Measurements from ENCODE around the gene MAPK10.
"Not testable (repeated sequence)": the region's sequence is repeated elsewhere in the genome, so short reads cannot be mapped to it uniquely, and the experiment has no call there.

MAPK10 gene

DNA sequence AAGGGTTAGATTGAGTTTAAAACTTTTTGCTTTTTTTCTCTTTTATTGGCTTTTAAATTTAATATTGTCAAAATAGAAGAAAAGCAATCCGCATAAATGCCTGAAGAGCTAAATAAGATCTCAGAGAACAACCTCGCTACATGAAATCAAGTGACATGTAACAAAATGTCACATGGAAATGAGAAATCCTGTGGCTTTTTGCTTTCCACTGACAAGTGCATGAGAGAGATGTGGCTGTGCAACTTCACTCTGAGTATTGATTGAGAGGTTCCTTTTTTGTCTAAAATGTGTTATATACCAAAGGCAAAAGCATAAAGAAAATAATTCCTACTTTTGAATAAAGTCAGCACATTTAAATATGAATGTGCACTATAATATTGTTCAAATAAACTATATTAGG lies 263.5 kb downstream of the MAPK10 start:
- Histone ChIP-seq H3K27ac (ENCODE audit: low read length) (no peak overlapping the region), H3K4me1 (ENCODE audit: control insufficient read depth, insufficient read depth, low read length) (no peaks in the 10 kb centered on the region), H3K36me3 (ENCODE audit: control insufficient read depth in 2 of 2, insufficient read depth in 2 of 2, low read length in 2 of 2) (no peaks in the 10 kb centered on the region), H3K27me3 (ENCODE audit: control insufficient read depth in 1 of 2, insufficient read depth in 2 of 2, low read length in 2 of 2) (no peaks in the 10 kb centered on the region), H3K4me3 (ENCODE audit: low read length in 2 of 2) (no peak overlapping the region), H3K9ac (ENCODE audit: low read length in 2 of 2) (no peak overlapping the region), H3K9me3 (ENCODE audit: control insufficient read depth in 2 of 2, low read length in 2 of 2) (no peaks in the 10 kb centered on the region)

DNA sequence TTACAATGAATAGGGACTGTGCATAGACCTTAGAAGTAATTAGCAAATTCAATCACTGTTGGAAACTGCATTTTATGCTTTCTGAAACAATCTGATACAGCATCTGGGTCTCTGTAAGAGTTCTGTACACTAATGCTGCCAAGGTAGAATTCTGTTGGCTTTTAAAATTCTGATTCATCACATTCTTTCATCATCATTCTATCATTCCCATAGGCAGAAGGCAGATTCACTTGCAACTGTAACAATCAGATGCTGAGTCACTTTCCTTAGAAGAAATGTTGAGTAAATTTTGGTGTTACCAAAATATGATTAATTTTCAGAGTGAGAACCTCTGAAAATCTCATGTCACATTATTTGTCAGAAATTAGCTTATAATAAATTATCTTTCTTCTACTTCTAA lies 267.2 kb downstream of the MAPK10 start:
- H3K9me3 ChIP-seq (ENCODE audit: control insufficient read depth in 2 of 2, low read length in 2 of 2), result no peaks in the 10 kb centered on the region
- H3K4me3 ChIP-seq (ENCODE audit: low read length in 2 of 2), result no peak overlapping the region
- H3K36me3 ChIP-seq (ENCODE audit: control insufficient read depth in 2 of 2, insufficient read depth in 2 of 2, low read length in 2 of 2), result no peaks in the 10 kb centered on the region
- H3K4me1 ChIP-seq (ENCODE audit: control insufficient read depth, insufficient read depth, low read length), result no peaks in the 10 kb centered on the region
- H3K27ac ChIP-seq (ENCODE audit: low read length), result no peak overlapping the region
- H3K9ac ChIP-seq (ENCODE audit: low read length in 2 of 2), result no peak overlapping the region
- H3K27me3 ChIP-seq (ENCODE audit: control insufficient read depth in 1 of 2, insufficient read depth in 2 of 2, low read length in 2 of 2), result no peaks in the 10 kb centered on the region

DNA sequence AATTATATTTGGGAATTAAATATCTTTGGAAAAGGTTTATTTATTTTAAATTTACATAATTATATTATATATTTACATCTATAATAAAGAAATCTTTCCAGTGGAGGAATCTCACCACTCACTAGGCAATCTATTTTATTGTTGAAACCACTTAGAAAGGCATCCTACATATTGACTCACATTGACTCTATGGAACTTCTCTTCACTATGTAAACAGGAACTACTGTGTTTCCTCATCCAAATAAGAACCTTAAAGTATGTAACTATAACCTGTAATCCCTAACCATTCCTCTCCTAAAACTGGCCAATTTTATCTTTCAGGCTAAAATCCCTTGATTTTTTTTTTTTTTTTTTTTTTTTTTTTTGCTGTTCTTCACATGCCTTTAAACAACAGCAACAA lies 268.7 kb downstream of the MAPK10 start:
- H3K4me1 ChIP-seq (ENCODE audit: control insufficient read depth, insufficient read depth, low read length), result no peaks in the 10 kb centered on the region
- H3K4me3 ChIP-seq (ENCODE audit: low read length in 2 of 2), result no peak overlapping the region
- no peak overlapping the region for H3K9ac ChIP-seq (ENCODE audit: low read length in 2 of 2)
- no peaks in the 10 kb centered on the region for H3K9me3 ChIP-seq (ENCODE audit: control insufficient read depth in 2 of 2, low read length in 2 of 2)
- no peaks in the 10 kb centered on the region for H3K36me3 ChIP-seq (ENCODE audit: control insufficient read depth in 2 of 2, insufficient read depth in 2 of 2, low read length in 2 of 2)
- H3K27ac ChIP-seq (ENCODE audit: low read length), result no peak overlapping the region
- no peaks in the 10 kb centered on the region for H3K27me3 ChIP-seq (ENCODE audit: control insufficient read depth in 1 of 2, insufficient read depth in 2 of 2, low read length in 2 of 2)

DNA sequence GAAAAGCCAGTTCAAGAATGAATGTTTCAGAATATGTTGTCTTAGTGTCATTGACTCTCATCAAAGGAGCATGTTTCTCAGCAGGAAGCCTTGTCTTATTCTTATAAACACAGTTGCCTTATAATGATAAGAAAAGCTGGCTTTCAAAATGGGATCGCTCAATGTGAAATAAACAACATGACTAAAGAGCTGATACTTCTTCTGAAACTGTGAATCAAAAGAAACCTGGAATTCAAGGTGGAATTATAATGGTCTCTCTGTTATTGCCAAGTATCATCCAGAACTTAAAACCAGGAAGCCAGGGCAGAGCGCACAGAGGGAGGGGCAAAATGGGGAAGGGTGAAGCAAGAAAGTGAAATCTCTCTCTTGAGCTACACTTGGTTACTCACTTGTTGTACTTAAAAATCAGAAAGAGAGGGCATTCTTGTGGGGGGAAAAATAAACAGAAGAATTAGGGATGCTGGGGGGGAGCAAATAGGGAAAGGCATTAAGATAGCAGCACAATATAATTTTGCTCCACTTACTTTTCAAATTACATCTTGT lies 270.0 kb downstream of the MAPK10 start:
- no peak overlapping the region for H3K9ac ChIP-seq (ENCODE audit: low read length in 2 of 2)
- H3K36me3 ChIP-seq (ENCODE audit: control insufficient read depth in 2 of 2, insufficient read depth in 2 of 2, low read length in 2 of 2), result no peaks in the 10 kb centered on the region
- H3K4me3 ChIP-seq (ENCODE audit: low read length in 2 of 2), result no peak overlapping the region
- no peak overlapping the region for H3K27ac ChIP-seq (ENCODE audit: low read length)
- no peaks in the 10 kb centered on the region for H3K9me3 ChIP-seq (ENCODE audit: control insufficient read depth in 2 of 2, low read length in 2 of 2)
- H3K27me3 ChIP-seq (ENCODE audit: control insufficient read depth in 1 of 2, insufficient read depth in 2 of 2, low read length in 2 of 2), result no peaks in the 10 kb centered on the region
- no peaks in the 10 kb centered on the region for H3K4me1 ChIP-seq (ENCODE audit: control insufficient read depth, insufficient read depth, low read length)

DNA sequence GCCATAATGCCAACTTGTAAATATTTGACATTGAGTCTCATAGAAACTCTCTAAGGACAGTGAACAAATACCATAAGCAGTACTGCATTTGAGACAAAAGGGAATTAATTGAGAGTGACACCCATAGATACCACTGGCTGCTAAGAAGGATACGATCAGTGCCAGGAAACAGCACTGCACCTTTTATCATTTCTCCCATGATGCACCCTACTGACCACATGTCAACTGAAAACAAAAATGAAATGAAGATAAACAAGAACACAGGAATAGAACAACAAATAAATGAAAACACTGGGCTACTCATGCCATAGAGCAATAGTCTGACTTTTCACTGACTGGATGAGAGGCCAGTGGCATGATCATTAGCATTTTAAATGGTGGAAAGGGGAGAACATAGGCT lies 270.8 kb downstream of the MAPK10 start:
- no peak overlapping the region for H3K27ac ChIP-seq (ENCODE audit: low read length)
- no peaks in the 10 kb centered on the region for H3K27me3 ChIP-seq (ENCODE audit: control insufficient read depth in 1 of 2, insufficient read depth in 2 of 2, low read length in 2 of 2)
- no peaks in the 10 kb centered on the region for H3K9me3 ChIP-seq (ENCODE audit: control insufficient read depth in 2 of 2, low read length in 2 of 2)
- no peaks in the 10 kb centered on the region for H3K36me3 ChIP-seq (ENCODE audit: control insufficient read depth in 2 of 2, insufficient read depth in 2 of 2, low read length in 2 of 2)
- H3K4me1 ChIP-seq (ENCODE audit: control insufficient read depth, insufficient read depth, low read length), result no peaks in the 10 kb centered on the region
- no peak overlapping the region for H3K9ac ChIP-seq (ENCODE audit: low read length in 2 of 2)
- H3K4me3 ChIP-seq (ENCODE audit: low read length in 2 of 2), result no peak overlapping the region

DNA sequence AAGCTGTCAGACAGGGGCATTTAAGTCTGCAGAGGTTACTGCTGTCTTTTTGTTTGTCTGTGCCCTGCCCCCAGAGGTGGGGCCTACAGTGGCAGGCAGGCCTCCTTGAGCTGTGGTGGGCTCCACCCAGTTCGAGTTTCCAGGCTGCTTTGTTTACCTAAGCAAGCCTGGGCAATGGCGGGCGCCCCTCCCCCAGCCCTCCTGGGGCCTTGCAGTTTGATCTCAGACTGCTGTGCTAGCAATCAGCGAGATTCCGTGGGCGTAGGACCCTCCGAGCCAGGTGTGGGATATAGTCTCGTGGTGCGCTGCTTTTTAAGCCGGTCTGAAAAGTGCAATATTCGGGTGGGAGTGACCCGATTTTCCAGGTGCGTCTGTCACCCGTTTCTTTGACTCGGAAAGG lies 284.1 kb downstream of the MAPK10 start:
- H3K27me3 ChIP-seq (ENCODE audit: control insufficient read depth in 1 of 2, insufficient read depth in 2 of 2, low read length in 2 of 2); H3K4me3 ChIP-seq (ENCODE audit: low read length in 2 of 2); H3K4me1 ChIP-seq (ENCODE audit: control insufficient read depth, insufficient read depth, low read length); H3K27ac ChIP-seq (ENCODE audit: low read length); H3K9ac ChIP-seq (ENCODE audit: low read length in 2 of 2); H3K36me3 ChIP-seq (ENCODE audit: control insufficient read depth in 2 of 2, insufficient read depth in 2 of 2, low read length in 2 of 2); H3K9me3 ChIP-seq (ENCODE audit: control insufficient read depth in 2 of 2, low read length in 2 of 2): not testable (repeated sequence)

DNA sequence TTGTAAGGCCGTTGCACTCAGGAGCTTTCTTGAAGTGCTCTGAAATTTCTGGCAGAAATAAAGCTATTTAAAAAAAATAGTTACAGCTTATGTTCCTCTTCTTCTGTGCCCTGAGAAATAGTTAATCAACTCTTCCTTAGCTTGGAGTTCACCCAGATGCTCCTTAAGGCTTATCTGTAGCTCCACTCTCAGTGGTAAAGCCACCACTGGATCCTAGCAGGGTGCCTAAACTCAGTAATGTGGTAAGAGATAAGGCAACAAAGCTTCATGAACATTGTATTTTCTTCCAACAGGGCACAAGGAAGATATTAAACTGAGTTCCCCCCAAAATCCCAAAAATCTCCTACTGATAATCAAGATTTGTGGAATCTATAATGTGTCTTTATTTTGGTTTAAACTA lies 299.5 kb downstream of the MAPK10 start:
- Histone ChIP-seq H3K36me3 (ENCODE audit: control insufficient read depth in 2 of 2, insufficient read depth in 2 of 2, low read length in 2 of 2) (no peaks in the 10 kb centered on the region), H3K4me1 (ENCODE audit: control insufficient read depth, insufficient read depth, low read length) (no peaks in the 10 kb centered on the region)

DNA sequence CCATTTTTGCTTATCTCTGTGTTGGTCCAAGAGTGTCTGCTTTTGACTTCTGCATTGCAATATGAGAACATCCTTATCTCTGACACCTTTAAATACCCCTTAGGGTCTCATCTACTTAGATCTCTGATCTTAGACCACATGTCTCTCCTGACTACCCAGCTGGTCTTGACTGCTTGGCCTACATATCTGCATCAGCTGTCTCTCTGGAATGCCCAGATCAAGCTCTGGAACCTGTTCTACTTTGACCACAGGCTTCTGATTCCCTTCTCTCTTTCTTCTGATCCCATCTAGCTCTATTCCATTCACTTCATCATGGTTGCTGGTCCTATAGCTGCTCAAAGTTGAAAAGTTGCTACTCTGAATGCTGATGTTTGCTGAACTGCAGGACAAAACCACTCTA lies 301.2 kb downstream of the MAPK10 start:
- H3K27me3 ChIP-seq (ENCODE audit: control insufficient read depth in 1 of 2, insufficient read depth in 2 of 2, low read length in 2 of 2), result no peaks in the 10 kb centered on the region
- no peak overlapping the region for H3K9ac ChIP-seq (ENCODE audit: low read length in 2 of 2)
- no peaks in the 10 kb centered on the region for H3K4me1 ChIP-seq (ENCODE audit: control insufficient read depth, insufficient read depth, low read length)
- no peak overlapping the region for H3K4me3 ChIP-seq (ENCODE audit: low read length in 2 of 2)
- no peaks in the 10 kb centered on the region for H3K36me3 ChIP-seq (ENCODE audit: control insufficient read depth in 2 of 2, insufficient read depth in 2 of 2, low read length in 2 of 2)
- H3K9me3 ChIP-seq (ENCODE audit: control insufficient read depth in 2 of 2, low read length in 2 of 2), result no peaks in the 10 kb centered on the region
- H3K27ac ChIP-seq (ENCODE audit: low read length), result no peak overlapping the region

More for the DNA sequence above, 299.5 kb downstream of the MAPK10 start:
- no peak overlapping the region for H3K27ac ChIP-seq (ENCODE audit: low read length)
- no peak overlapping the region for H3K9ac ChIP-seq (ENCODE audit: low read length in 2 of 2)
- no peaks in the 10 kb centered on the region for H3K27me3 ChIP-seq (ENCODE audit: control insufficient read depth in 1 of 2, insufficient read depth in 2 of 2, low read length in 2 of 2)
- no peak overlapping the region for H3K4me3 ChIP-seq (ENCODE audit: low read length in 2 of 2)
- H3K9me3 ChIP-seq (ENCODE audit: control insufficient read depth in 2 of 2, low read length in 2 of 2), result no peaks in the 10 kb centered on the region

DNA sequence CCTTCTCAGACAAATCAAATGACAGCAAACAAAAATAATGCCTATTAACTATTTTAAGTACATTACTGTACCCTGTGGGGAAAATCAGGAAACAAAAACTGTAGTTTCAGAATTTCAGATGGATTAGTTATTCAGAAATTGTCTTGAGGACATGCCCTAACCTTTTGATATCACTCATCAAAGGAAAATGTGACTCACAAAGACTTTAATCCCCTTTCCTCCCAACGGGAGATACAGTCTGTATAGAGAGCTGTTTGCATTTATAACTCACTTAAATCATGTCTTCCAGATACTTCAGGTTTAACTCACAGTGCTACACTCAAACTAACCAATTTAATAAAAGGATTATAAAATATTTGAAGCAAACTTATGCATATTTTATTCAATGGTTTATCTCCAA lies 304.0 kb downstream of the MAPK10 start:
- Histone ChIP-seq H3K9me3 (ENCODE audit: control insufficient read depth in 2 of 2, low read length in 2 of 2) (no peaks in the 10 kb centered on the region), H3K9ac (ENCODE audit: low read length in 2 of 2) (no peak overlapping the region), H3K4me1 (ENCODE audit: control insufficient read depth, insufficient read depth, low read length) (no peaks in the 10 kb centered on the region), H3K27me3 (ENCODE audit: control insufficient read depth in 1 of 2, insufficient read depth in 2 of 2, low read length in 2 of 2) (no peaks in the 10 kb centered on the region), H3K4me3 (ENCODE audit: low read length in 2 of 2) (no peak overlapping the region), H3K36me3 (ENCODE audit: control insufficient read depth in 2 of 2, insufficient read depth in 2 of 2, low read length in 2 of 2) (no peaks in the 10 kb centered on the region), H3K27ac (ENCODE audit: low read length) (no peak overlapping the region)

DNA sequence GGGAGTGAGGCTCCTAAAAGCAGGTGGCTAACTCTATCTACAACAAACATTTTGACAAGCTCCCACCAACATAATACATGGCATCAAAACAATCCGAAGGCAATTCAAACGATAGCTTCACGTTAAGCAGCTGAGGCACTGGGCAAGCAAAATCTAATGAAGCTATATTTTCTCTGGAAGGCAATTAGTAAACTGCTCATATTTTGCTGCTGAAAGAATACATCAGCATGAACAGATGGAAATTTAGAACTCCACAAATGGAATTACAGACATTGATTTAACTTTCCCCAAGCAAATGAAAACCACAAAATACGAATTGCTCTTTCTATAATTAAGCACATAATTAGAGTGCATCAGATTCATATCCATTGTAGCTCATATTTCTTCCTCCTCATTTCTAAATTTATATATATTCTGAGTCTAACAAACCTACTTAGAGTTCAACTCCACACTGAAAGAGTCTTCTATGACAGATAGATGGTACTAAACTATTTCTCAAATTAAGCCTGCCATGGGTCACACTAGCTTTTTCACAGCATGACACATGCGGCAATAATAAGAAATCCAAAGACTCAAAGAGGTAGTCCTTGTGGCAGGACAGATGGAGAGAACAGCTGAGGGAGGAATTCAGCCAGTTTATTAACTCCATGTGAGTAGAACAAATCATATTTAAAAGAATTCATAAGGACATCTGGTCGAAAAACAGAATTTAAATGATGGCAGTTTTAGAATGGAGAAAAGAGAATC lies 305.4 kb downstream of the MAPK10 start:
- H3K36me3 ChIP-seq (ENCODE audit: control insufficient read depth in 2 of 2, insufficient read depth in 2 of 2, low read length in 2 of 2), result no peaks in the 10 kb centered on the region
- H3K9me3 ChIP-seq (ENCODE audit: control insufficient read depth in 2 of 2, low read length in 2 of 2), result no peaks in the 10 kb centered on the region
- no peaks in the 10 kb centered on the region for H3K4me1 ChIP-seq (ENCODE audit: control insufficient read depth, insufficient read depth, low read length)
- H3K4me3 ChIP-seq (ENCODE audit: low read length in 2 of 2), result no peak overlapping the region
- no peak overlapping the region for H3K9ac ChIP-seq (ENCODE audit: low read length in 2 of 2)
- H3K27ac ChIP-seq (ENCODE audit: low read length), result no peak overlapping the region
- H3K27me3 ChIP-seq (ENCODE audit: control insufficient read depth in 1 of 2, insufficient read depth in 2 of 2, low read length in 2 of 2), result no peaks in the 10 kb centered on the region

DNA sequence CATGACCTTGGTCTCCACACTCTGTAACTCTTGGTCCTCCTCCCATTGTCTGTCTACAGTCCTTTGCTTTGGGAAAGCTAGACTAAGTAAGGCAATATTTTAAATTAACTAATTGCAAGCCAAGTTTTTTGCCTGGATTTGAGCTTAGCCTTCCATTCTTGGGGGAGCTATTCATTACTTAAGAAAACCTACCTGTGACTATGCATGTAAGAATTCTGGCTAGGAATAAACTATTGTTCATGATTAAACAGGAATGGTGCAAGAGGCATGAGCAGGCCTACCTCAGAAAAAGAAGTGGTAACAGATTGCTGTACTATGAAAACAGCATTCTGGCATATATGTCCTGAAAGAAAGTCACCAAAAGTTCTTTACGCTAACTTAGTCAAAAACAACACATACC lies 309.4 kb downstream of the MAPK10 start:
- H3K27ac ChIP-seq (ENCODE audit: low read length), result no peak overlapping the region
- H3K4me3 ChIP-seq (ENCODE audit: low read length in 2 of 2), result no peak overlapping the region
- no peaks in the 10 kb centered on the region for H3K36me3 ChIP-seq (ENCODE audit: control insufficient read depth in 2 of 2, insufficient read depth in 2 of 2, low read length in 2 of 2)
- H3K9me3 ChIP-seq (ENCODE audit: control insufficient read depth in 2 of 2, low read length in 2 of 2), result no peaks in the 10 kb centered on the region
- H3K9ac ChIP-seq (ENCODE audit: low read length in 2 of 2), result no peak overlapping the region
- H3K27me3 ChIP-seq (ENCODE audit: control insufficient read depth in 1 of 2, insufficient read depth in 2 of 2, low read length in 2 of 2), result no peaks in the 10 kb centered on the region
- no peaks in the 10 kb centered on the region for H3K4me1 ChIP-seq (ENCODE audit: control insufficient read depth, insufficient read depth, low read length)
